ENCODE measurements around the gene SAMD3.
"Not testable (repeated sequence)": the region's sequence is repeated elsewhere in the genome, so short reads cannot be mapped to it uniquely, and the experiment has no call there.

Gene SAMD3

DNA sequence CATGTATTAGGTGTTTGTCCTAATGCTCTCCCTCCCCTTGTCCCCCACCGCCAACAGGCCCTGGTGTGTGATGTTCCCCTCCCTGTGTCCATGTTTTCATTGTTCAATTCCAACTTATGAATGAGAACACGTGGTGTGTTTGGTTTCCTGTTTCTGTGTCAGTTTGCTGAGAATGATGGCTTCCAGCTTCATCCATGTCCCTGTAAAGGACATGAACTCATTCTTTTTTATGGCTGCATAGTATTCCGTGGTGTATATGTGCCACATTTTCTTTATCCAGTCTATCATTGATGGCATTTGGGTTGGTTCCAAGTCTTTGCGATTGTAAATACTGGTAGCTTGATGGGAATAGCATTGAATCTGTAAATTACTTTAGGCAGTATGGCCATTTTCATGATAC lies 52.6 kb downstream of the SAMD3 start:
- DNase-seq = not testable (repeated sequence)

DNA sequence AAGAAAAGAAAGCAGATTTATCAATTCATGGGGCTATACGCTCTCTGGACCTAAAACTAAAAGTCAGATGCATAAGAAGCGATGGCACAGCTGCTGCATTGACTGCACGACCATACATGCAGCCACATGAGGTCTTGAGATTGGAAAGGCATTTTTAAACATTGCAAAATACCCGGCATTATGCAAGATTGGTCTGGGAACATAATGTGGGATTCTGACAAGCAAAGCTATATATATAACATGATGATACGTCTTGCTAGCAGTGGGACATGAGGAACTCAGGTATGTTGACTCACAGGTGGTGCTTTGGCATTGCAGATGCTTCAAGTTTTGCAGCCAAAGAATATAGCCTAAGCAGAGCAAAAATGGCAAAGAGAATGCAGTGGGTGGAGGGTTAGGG lies 55.1 kb downstream of the SAMD3 start:
- no peak for DNase-seq

DNA sequence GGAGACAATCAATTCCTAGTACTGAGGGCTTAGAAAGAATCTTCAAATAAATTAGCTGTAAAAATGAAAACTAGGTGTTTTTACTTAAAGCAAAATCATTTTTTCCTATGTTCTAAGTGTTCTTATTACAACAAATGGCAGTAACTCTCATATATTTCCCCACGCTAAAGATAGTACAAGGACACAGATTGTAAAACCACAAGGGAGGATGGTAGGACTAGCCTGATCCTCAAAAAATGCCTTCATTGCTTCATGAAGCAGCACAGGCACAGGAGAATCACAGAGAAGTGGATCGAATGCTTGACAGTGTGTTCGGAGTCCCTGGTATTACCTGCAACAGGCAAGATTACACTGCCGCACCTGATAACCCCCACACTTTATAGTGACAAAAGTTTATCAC lies 58.5 kb downstream of the SAMD3 start:
- no peak for DNase-seq

DNA sequence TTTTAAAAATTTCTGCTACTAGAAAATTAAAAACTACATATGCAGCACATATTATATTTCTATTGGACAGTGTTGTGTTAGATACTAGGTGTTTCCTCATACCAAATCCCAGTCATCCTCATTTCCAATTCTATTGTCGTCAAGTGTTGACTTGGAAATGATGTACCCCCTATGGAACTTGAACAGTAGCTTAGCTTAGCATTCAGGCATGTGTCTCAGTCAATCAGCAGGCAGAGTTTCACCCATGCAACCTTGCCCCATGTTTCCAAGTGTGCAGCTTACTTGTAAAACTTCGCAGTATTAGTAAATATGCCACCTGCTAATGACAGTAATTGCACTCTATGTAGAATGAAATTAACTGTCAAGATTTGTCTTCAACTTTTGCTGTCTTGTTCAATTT lies 59.5 kb downstream of the SAMD3 start:
- no peak for DNase-seq

DNA sequence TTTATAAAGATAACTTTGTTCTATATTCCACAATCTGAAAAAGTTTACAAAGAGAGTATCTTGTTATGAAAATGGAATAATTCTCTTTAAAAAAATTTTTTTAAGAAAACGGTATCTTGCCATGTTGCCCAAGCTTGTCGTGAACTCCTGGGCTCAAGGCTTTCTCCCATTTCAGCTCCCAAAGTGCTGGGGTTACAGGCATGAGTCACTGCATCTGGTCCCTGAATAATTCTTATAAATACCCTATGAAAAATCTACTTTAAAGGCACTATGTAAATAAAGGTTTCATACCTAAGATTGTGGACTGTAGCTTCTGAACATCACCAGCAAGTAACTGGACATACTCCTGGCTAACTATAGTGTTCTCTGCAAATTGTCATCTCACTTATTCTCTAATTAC lies 60.3 kb downstream of the SAMD3 start:
- DNase-seq = no peak

DNA sequence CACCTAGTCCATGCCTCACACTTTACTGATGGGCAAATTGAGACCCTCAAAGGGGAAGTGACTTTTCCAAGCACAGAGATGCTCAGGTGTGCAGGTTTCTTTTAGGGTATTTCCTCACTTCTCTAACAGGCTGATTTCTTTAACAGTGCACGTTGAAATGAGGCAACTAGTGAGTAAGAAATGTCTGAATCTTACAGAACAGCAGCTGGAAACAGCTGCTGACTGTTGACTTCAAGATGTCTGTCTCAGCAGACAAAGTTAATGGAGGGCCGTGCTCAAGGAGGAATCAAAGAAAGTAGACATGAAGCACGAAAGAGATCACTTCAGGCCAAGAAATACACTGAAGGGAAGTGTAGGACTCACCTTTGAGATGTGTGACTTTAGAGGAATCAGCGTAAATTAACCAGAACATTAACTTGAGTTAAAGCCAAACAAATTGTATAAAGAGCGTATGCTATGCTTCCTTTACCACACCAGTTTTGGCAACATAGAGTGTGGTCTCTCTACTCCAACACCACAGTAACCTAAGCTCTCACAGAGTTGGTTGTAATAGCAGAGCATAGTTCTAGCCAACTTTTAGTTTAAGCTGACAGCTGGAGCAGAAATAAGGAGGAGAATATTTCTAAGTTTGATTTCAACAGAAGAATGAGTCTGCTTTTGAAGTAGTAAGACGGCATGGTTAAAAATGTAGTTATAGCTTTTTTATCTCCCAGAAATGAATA lies 60.9 kb downstream of the SAMD3 start:
- no peak for DNase-seq

DNA sequence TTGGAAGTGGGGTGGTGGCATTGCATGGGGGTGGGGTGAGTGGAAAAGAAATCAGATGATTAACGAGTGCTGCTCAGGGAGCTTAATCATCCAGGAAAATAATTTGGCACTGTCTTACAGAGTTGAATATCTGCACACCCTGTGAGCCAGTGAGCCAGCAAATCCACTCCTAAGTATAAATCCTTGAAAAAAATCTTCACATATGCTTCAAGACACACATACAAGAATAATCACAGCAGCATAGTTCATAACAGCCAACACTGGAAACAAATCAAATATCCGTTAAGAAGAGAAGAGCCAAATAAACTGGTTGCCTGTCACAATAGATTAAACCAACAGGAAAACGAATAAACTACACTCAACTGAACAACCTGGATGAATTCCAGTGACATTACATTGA lies 62.8 kb downstream of the SAMD3 start:
- no peak for DNase-seq

DNA sequence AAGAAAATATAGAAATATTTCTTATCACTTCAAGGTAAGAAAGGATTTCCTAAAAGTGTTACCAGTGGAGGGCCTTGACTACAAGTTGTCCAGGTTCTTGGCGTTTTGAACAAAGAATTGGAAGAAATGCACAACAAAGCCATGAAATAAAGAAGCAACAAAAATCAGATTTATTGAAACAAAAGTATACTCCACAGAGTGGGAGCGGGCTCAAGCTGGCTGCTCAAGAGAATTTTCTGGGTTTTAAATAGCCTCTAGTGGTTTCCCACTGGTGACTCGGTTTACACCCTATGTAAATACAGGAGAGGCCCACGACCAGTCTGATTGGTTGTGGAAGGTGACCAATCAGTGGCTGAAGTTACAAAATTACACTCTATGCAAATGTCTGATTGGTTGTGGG lies 64.2 kb downstream of the SAMD3 start:
- DNase-seq = no peak

DNA sequence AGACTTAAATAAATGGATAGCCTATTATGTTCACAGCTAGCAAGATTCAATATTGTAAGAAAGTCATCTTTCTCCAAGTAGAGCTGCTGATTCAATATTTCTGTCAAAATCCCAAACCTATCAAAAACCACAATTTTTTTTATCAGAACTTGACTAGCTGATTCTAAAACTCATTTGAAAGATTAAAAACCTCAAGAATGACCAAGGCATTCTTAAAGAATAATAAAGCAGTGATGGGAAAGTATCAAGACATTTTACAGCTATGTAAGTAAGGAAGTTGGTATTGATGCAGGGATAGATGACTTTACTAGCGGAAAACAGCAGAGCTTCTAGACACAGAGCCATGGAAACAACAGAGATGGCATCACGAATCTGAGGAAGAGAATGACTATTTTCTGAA lies 64.7 kb downstream of the SAMD3 start:
- DNase-seq = no peak

DNA sequence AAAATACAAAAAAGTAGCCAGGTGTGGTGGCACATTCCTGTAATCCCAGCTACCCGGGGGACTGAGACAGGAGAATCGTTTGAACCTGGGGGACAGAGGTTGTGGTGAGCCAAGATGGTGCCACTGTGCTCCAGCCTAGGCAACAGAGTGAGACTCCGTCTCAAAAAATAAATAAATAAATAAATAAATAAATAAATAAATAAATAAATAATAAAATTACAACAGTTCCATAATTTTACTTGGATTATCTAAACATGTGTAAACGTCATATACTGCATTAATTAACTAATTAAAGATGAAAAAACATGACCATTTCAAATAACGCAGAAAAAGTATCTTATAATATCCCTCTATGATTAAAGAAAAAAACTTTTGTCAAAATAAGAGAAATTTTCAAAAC lies 65.8 kb downstream of the SAMD3 start:
- DNase-seq = no peak

DNA sequence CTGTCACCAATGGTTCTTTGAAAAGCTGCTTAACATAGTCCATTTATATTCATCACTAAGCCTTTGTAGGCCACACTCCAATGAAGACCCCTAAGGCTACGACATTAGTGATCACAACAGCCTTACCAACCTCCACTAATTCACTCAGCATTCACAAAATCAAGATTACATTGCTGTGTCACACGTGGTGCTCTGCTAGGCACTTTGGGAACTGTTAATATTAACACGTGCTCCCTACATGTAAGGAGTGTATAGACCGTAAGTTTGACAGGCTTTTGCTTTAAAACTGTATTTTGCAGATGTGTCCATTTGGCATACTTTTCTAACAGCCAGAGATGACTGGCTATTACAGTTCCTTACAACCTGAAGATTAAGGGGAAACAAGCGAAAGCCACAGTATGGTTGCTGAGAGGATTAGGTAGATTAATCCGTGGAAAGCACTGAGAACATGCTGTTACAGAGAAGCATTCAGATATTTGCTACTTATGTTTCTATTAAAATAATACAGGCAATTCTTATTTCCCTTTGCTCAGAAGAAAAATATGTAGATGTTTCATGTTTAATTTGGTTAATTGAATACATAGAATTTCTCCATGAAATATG lies 69.7 kb downstream of the SAMD3 start:
- DNase-seq = no peak

DNA sequence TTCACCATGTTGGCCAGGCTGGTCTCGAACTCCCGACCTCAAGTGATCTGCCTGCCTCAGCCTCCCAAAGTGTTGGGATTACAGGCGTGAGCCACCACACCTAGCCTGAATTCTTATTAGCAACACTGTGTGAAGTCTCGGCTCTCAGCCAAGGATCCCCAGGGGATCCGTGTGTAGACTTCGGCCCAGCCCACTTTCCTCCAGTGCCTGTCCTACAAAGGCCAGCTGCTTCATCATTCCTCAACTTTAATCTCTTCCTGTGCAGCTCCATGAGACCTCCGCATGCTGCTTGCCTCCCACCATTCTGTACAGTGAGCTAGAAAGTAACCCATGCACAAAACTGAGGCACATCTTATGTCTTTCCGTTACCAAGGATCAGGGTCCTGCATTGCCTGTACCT lies 71.8 kb downstream of the SAMD3 start:
- no peak for DNase-seq

DNA sequence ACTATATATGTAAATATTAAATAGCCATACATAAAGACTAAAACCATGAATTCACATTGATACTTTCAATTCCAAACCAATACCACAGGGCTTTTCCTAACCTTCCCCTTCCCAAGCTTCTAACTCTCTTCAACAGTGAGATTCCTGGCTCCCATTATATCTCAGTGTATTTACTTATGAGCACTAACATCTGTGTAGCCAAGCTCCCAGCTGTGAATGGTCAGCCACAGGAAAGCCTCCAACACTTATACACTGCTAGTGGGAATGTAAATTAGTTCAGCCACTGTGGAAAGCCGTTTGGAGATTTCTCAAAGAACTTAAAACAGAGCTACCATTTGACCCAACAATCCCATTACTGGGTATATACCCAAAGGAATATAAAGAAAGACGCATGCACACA lies 73.7 kb downstream of the SAMD3 start:
- not testable (repeated sequence) for DNase-seq

DNA sequence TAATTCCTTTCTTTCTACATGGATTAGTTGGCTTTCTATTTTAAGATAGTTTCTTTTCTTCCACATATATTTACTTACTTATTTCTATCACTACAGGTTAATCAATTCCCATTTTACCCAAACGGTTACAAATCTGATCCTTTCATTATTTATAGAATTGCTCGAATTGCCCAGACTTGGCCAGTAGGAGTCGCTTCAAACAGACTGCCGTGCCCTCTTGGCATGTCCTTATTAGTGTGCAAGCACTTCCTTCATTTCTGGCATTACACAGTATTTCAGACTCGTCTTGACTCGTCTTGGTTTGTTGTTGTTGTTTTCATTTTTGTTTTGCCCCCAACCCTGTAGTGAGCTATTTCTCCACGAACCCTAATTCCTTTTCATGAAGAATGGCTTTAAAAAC lies 74.6 kb downstream of the SAMD3 start:
- no peak for DNase-seq

DNA sequence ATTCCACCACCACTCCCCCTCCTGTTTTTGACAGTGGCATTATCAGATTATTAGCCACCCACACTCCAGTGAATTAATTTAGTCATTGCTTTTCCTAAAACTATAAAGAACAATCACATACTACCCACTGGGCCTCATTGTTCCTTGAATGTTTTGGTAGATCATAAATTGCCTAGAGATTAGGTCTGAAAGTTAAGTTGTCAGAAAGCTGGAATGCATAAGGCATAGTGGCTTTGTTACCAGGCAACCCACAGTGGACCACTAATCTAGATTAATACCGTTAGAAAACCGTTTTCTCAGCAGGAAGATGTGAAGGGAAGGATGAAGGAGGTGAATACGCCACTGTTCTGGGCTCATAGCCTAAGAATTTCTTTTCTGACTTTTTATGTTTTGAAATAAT lies 75.6 kb downstream of the SAMD3 start:
- no peak for DNase-seq

DNA sequence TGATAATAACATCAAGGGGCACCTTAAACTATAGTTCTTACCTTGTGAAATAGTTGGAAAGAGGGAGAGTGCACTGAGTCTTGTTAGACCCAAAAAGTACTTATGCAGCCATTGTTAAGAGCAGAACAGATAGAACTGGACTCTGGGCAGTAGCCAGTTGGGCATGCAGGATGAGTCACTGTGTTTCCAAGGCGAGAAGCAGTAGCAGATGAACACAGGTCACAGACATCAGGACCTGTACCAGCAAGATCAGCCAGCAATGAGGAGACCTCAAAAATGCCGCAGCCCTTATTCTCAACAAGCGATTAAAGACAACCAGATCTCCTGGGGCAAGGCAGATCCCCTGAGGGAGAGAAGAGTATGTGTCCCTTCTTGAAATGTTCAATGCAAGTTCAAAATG lies 79.0 kb downstream of the SAMD3 start:
- DNase-seq = no peak

DNA sequence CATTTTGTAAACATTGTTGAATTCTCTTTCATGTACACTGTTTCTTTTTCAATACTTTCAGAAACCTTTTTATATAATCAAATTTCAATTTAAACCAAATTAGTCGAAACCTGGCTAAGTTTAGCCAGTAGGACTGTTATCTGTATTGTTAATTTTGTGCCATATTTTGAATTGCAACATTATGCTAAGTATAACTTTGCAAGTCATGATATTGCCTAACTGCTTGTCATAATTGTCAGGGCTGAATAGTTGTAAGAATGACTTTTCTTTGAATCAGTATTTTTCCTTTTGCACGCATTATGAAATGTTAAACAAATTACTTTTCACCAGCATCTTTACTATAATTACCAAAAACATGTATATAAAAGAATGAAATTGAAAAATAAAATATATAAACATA lies 82.7 kb downstream of the SAMD3 start:
- no peak for DNase-seq

DNA sequence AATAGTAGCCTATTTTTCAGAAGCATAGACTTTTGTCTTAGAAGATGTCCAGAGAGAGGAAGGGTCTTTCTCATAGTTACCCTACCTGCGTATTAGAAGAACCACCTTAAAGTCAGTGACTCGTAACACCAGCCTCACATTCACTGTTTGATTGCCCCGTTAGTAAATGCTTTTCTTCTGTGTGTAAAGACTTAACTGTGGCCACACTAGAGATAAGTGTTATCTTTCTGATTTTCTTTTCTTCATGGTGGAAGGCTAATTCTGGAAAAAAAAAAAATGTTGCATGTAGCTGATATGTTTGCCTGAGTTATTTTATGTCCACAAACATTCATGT lies 83.9 kb downstream of the SAMD3 start:
- no peak for DNase-seq

DNA sequence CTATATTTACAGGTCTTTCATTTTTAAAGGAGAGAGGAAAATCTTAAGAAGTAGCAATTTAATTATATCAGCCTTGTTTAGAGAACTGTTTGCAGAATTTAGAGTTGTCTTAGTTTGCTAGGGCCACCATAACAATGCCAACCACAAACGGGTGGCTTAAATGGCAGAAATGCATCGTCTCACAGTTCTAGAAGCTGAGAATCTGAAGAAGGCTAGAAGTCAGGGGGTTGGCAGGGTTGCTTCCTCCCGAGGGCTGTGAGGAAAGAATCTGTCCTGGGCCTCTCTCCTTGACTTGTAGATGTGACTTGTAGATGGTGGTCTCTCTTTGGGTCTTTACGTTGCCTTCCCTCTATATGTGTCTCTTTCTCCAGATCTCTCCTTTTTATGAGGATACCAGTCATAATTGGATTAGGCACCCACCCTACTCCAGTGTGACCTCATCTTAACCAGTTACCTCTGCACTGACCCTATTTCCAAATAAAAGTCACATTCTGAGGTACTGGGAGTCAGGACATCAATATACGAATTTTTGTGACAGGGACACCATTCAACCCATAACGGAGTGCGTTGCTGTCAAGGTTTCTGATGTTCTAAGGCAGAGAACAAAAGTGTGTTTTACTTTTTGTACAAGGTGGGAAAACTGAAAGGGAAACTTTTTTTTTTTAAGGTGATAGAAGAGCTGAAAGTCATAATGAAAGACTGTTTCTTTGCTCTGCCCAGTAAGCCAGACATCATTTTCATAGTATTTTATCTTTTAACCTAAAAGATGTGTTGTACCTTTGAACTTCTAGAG lies 84.4 kb downstream of the SAMD3 start:
- no peak for DNase-seq

DNA sequence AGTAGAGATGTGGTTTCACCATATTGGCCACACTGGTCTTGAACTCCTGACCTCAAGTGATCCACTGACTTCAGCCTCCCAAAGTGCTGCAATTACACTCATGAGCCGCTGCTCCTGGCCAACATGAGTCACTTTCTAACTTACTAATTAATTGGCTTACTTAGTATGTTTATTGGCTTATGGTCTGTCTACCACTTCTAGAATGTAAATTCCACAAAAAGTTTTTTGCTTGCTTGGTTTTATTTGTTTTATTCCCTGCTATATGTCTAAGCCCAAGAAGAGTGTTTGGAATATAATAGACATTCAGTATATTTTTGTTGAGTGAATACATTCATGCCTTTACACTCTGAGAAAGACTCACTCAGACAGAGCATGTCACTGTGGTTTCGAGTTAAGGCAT lies 86.0 kb downstream of the SAMD3 start:
- no peak for DNase-seq

DNA sequence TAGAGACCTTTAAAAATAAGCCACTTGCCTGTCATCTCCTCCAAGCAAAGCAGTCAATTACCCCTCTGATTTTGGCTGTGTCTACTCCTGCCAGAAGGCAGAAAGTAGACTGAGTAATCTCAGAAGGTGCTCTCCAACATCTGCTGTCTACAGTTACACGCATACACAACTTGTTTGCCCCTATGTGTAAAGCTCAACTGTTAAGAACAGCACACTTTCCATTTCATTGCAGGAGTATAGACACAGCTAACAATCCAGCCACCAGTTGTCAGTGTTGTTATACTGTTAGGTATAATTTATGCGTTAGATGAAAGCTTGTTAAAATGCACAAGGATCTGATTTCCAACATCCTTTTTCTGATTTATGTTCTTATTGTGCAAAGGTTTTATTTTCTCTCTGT lies 88.2 kb downstream of the SAMD3 start:
- no peak for DNase-seq

DNA sequence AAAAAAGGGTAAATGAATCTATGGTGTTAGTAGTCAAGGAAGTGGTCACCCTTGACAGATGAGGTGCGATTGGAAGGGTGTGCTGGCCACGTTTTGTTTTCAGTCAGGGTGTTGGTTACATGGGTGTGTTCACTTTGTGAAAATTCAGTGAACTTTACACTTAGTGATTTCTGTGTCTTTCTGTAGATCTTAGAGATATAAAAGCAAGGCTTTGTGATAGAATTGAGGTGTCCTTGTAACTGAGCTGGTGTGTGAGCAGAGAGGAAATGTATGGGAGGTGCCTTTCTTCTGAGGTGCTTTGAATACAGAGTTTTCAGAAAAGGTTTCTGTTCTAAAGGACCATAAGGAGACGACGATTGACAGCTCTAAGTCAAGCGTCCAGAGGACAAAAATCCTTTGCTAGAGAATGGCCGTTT lies 90.5 kb downstream of the SAMD3 start:
- no peak for DNase-seq

DNA sequence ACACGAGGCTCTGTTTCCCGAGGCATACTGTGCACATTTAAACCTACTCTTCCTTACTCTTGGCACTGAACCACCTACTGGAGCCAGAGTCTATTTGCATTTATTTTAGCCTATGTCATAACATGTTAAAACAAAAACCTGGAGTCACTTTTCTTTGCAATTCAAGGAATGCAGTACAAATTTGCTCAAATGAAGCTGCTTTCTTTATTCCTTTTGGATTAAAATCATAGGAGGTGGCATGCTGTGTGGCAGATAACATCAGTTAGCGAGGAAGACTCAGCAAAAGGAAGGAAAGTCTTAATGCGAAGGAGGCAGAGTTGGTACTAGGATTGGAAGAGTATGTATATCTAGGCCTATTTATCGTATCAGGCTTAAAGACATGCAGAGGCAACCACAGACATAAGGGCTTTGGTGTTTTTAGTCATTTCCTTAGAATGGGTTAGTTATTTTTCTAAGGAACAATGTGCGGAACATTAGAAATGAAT lies 92.9 kb downstream of the SAMD3 start:
- DNase-seq = no peak

DNA sequence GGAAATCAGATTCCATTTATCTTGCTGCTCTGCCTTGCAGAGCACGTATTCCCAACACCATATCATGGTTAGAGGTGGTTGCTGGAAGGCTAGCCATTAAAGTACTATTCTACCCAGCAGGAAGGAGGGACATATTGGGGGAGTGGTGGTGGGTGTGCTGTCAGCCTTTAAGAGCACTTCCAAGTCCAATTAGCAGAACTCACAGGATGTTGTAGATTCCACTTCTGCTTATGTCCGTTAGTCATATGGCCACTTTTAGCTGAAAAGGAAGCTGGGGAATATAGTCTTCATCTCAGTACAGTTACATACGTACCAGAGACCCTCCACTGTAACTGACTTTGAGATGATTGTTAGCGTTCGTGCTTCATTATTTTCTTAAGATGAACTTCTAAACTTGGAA lies 94.4 kb downstream of the SAMD3 start:
- DNase-seq = no peak
